Ovary (tissue), 3 donors: ENCODE results near the gene VAV2.

Source experiments
- CTCF ChIP-seq, 3 donors: fragments of 450-650 bp in 2 of 3; fragments of 200-600 bp in 1 of 3; IDR thresholded peaks; one replicate each; pipeline versions ENCODE4 v1.5.1 to v1.8.0; 2016 to 2022; ENCODE audit warnings: antibody characterized with exemption in 3 of 3, mild to moderate bottlenecking in 1 of 3
- POLR2A ChIP-seq: fragments of 450-650 bp; IDR thresholded peaks from one replicate; pipeline ENCODE4 v1.6.1; 2017; ENCODE audit warnings: antibody characterized with exemption, mild to moderate bottlenecking, moderate library complexity
- donor health status: DM: no; HTN: no; CAD: no.

GRCh38 chr9:133976191-133976861, 15.8 kb downstream of the VAV2 start:
- TF ChIP-seq CTCF (IDR thresholded peaks at IDR 0.05) (no peak), POLR2A (no peak)
